DOHH2 (cell line): ENCODE results near the gene FPR3.

Source experiments
- H3F3A ChIP-seq: fragments of 200-600 bp; sonication (generic), shearing (Covaris generic); 2 replicates; pipeline ENCODE4 v1.6.0; 2016; ENCODE audit warnings: antibody characterized with exemption, mild to moderate bottlenecking; ENCODE audit not compliant: control insufficient read depth, insufficient read depth
- H3K27ac ChIP-seq: fragments of 200-600 bp; sonication (generic); 2 replicates; pipeline ENCODE4 v1.5.1; 2014; ENCODE audit warnings: low read depth, mild to moderate bottlenecking, low read length, moderate library complexity
- H3K27me3 ChIP-seq: fragments of 200-600 bp; sonication (generic); 2 replicates; pipeline ENCODE4 v1.6.1; 2014; ENCODE audit warnings: mild to moderate bottlenecking, low read length, mixed read lengths; ENCODE audit not compliant: control insufficient read depth
- H3K36me3 ChIP-seq: fragments of 200-600 bp; sonication (generic); 2 replicates; pipeline ENCODE4 v1.6.1; 2014; ENCODE audit warnings: mild to moderate bottlenecking, low read length, moderate library complexity, mixed read lengths; ENCODE audit not compliant: control insufficient read depth
- H3K4me1 ChIP-seq: fragments of 200-600 bp; sonication (generic); 2 replicates; pipeline ENCODE4 v1.6.1; 2014; ENCODE audit warnings: mild to moderate bottlenecking, low read length, mixed read lengths; ENCODE audit not compliant: control insufficient read depth
- H3K4me2 ChIP-seq: fragments of 200-600 bp; sonication (generic); 2 replicates; pipeline ENCODE4 v1.6.0; 2014; ENCODE audit warnings: mild to moderate bottlenecking, low read length, moderate library complexity
- H3K4me3 ChIP-seq: fragments of 200-600 bp; sonication (generic); 2 replicates; pipeline ENCODE4 v1.5.1; 2014; ENCODE audit warnings: mild to moderate bottlenecking, low read length, mixed read lengths
- H3K79me2 ChIP-seq: fragments of 200-600 bp; sonication (generic); 2 replicates; pipeline ENCODE4 v1.6.1; 2014; ENCODE audit warnings: mild to moderate bottlenecking, low read length, mixed read lengths; ENCODE audit not compliant: control insufficient read depth
- H3K9me2 ChIP-seq: fragments of 200-600 bp; sonication (generic); replicated peaks from 2 replicates; pipeline ENCODE4 v1.6.1; 2014; ENCODE audit warnings: mild to moderate bottlenecking, low read length, mixed read lengths; ENCODE audit not compliant: control insufficient read depth
- H3K9me3 ChIP-seq: fragments of 200-600 bp; sonication (generic); 2 replicates; pipeline ENCODE4 v1.6.1; 2014; ENCODE audit warnings: antibody characterized with exemption, low read length, mixed read lengths; ENCODE audit not compliant: control insufficient read depth, insufficient read depth
- H4K20me1 ChIP-seq: fragments of 200-600 bp; sonication (generic); 2 replicates; pipeline ENCODE4 v1.6.0; 2014; ENCODE audit warnings: low read depth, mild to moderate bottlenecking, antibody characterized with exemption, low read length, moderate library complexity; ENCODE audit not compliant: control insufficient read depth, insufficient read depth
- CTCF ChIP-seq: fragments of 200-600 bp; sonication (generic); IDR thresholded peaks from one replicate; pipeline ENCODE4 v1.5.1; 2014; ENCODE audit warnings: antibody characterized with exemption, mild to moderate bottlenecking, low read depth, low read length; ENCODE audit not compliant: poor library complexity, severe bottlenecking
- EZH2phosphoT487 ChIP-seq: fragments of 200-600 bp; sonication (generic); IDR thresholded peaks from 2 replicates; pipeline ENCODE4 v1.6.1; 2017; ENCODE audit warnings: borderline replicate concordance, mild to moderate bottlenecking, antibody characterized with exemption, low read length, moderate library complexity, mixed read lengths

Gene FPR3

GRCh38 chr19:51783372-51783771, 11.6 kb upstream of the FPR3 start:
- TF ChIP-seq CTCF (no peak), EZH2phosphoT487 (no peak)
- H3K9me3 ChIP-seq = no peaks in the 10 kb centered on the region
- no peak overlapping the region for H3K4me3 ChIP-seq
- H3K36me3 ChIP-seq = no peaks in the 10 kb centered on the region
- 0 out of 2 replicates have a peak, but pooled peaks cover 3% of the 10 kb centered on the region for H3K27me3 ChIP-seq
- no peak overlapping the region for H3K4me2 ChIP-seq
- H4K20me1 ChIP-seq = no peaks in the 10 kb centered on the region
- H3K79me2 ChIP-seq = no peaks in the 10 kb centered on the region
- H3K4me1 ChIP-seq = no peaks in the 10 kb centered on the region
- no peaks in the 10 kb centered on the region for H3F3A ChIP-seq
- no peaks in the 10 kb centered on the region for H3K9me2 ChIP-seq
- no peak overlapping the region for H3K27ac ChIP-seq

- TF ChIP-seq EZH2phosphoT487 (no peak), CTCF (no peak)
- Histone ChIP-seq H3K4me1 (no peaks in the 10 kb centered on the region), H3K9me3 (peaks cover 3% of the 10 kb centered on the region; the same call in 1 of the 2 replicates), H3K27me3 (0 out of 2 replicates have a peak, but pooled peaks cover 1% of the 10 kb centered on the region), H3K79me2 (no peaks in the 10 kb centered on the region), H3K9me2 (no peaks in the 10 kb centered on the region), H3K27ac (no peak overlapping the region), H3K4me3 (no peak overlapping the region), H3F3A (no peaks in the 10 kb centered on the region), H4K20me1 (no peaks in the 10 kb centered on the region), H3K36me3 (no peaks in the 10 kb centered on the region), H3K4me2 (no peak overlapping the region)
These were observed 10.7 kb upstream of the FPR3 start for GRCh38 chr19:51784109-51784785.

- no peak overlapping the region for H3K4me2 ChIP-seq
- H3K27ac ChIP-seq = no peak overlapping the region
- TF ChIP-seq CTCF (no peak), EZH2phosphoT487 (no peak)
These were observed 9.9 kb upstream of the FPR3 start for GRCh38 chr19:51784922-51785690.

More at GRCh38 chr19:51784922-51785690, 9.9 kb upstream of the FPR3 start:
- no peaks in the 10 kb centered on the region for H3K4me1 ChIP-seq
- H4K20me1 ChIP-seq = no peaks in the 10 kb centered on the region
- H3F3A ChIP-seq = no peaks in the 10 kb centered on the region
- H3K79me2 ChIP-seq = no peaks in the 10 kb centered on the region
- no peaks in the 10 kb centered on the region for H3K27me3 ChIP-seq
- H3K36me3 ChIP-seq = no peaks in the 10 kb centered on the region
- peaks cover 3% of the 10 kb centered on the region; the same call in 1 of the 2 replicates for H3K9me3 ChIP-seq
- no peaks in the 10 kb centered on the region for H3K9me2 ChIP-seq
- no peak overlapping the region for H3K4me3 ChIP-seq
